GM21723 (cell line): ENCODE measurements around the gene IMMP2L.

ENCODE experiments used
- ATAC-seq: cut with Tn5 transposase; IDR thresholded peaks from one replicate; pipeline ENCODE4 v1.9.1; 2021; ENCODE audit warnings: mild to moderate bottlenecking, moderate library complexity; ENCODE audit not compliant: unreplicated experiment

IMMP2L gene

GRCh38 chr7:110905773-110906566, 656.3 kb downstream of the IMMP2L start:
- ATAC-seq: no peak

GRCh38 chr7:110898516-110898915, 663.8 kb downstream of the IMMP2L start:
- ATAC-seq: no peak

GRCh38 chr7:110897538-110897937, 664.8 kb downstream of the IMMP2L start:
- ATAC-seq: no peak

GRCh38 chr7:110894111-110894510, 668.2 kb downstream of the IMMP2L start:
- ATAC-seq: no peak

- no peak for ATAC-seq
These were observed 671.1 kb downstream of the IMMP2L start for GRCh38 chr7:110891197-110891596.

- ATAC-seq: no peak
These were observed 672.2 kb downstream of the IMMP2L start for GRCh38 chr7:110890101-110890500.

GRCh38 chr7:110889335-110889734, 673.0 kb downstream of the IMMP2L start:
- ATAC-seq: no peak

- ATAC-seq: no peak
These were observed 673.7 kb downstream of the IMMP2L start for GRCh38 chr7:110888641-110889040.

GRCh38 chr7:110885474-110885873, 676.8 kb downstream of the IMMP2L start:
- no peak for ATAC-seq

- no peak for ATAC-seq
These were observed 680.6 kb downstream of the IMMP2L start for GRCh38 chr7:110881721-110882120.

GRCh38 chr7:110880971-110881370, 681.3 kb downstream of the IMMP2L start:
- no peak for ATAC-seq

- no peak for ATAC-seq
These were observed 685.3 kb downstream of the IMMP2L start for GRCh38 chr7:110877016-110877415.

- no peak for ATAC-seq
These were observed 686.9 kb downstream of the IMMP2L start for GRCh38 chr7:110875346-110875745.

- no peak for ATAC-seq
These were observed 690.4 kb downstream of the IMMP2L start for GRCh38 chr7:110871856-110872255.

GRCh38 chr7:110870926-110871325, 691.4 kb downstream of the IMMP2L start:
- ATAC-seq: no peak

GRCh38 chr7:110868458-110868857, 693.8 kb downstream of the IMMP2L start:
- ATAC-seq: no peak

- ATAC-seq: no peak
These were observed 694.5 kb downstream of the IMMP2L start for GRCh38 chr7:110867771-110868170.

GRCh38 chr7:110863258-110863657, 699.0 kb downstream of the IMMP2L start:
- ATAC-seq: no peak

GRCh38 chr7:110861163-110861562, 701.1 kb downstream of the IMMP2L start:
- ATAC-seq: no peak

GRCh38 chr7:110857106-110857505, 705.2 kb downstream of the IMMP2L start:
- no peak for ATAC-seq

- ATAC-seq: no peak
These were observed 705.6 kb downstream of the IMMP2L start for GRCh38 chr7:110856704-110857103.

- ATAC-seq: no peak
These were observed 707.6 kb downstream of the IMMP2L start for GRCh38 chr7:110854651-110855050.

GRCh38 chr7:110854166-110854565, 708.1 kb downstream of the IMMP2L start:
- ATAC-seq: no peak
